GM18858 (cell line): ENCODE results near the gene UPK3A.

ENCODE experiments used
- ATAC-seq: cut with Tn5 transposase; IDR thresholded peaks from one replicate; pipeline ENCODE4 v1.9.1; 2021; ENCODE audit not compliant: unreplicated experiment

Gene UPK3A

GRCh38 chr22:45284705-45285262, at the start of gene UPK3A:
Gene UPK3A, plus strand, starts transcription at chr22:45284949. Its CDS starts 65 bp downstream, at chr22:45285014.
- ATAC-seq: no peak

DNA sequence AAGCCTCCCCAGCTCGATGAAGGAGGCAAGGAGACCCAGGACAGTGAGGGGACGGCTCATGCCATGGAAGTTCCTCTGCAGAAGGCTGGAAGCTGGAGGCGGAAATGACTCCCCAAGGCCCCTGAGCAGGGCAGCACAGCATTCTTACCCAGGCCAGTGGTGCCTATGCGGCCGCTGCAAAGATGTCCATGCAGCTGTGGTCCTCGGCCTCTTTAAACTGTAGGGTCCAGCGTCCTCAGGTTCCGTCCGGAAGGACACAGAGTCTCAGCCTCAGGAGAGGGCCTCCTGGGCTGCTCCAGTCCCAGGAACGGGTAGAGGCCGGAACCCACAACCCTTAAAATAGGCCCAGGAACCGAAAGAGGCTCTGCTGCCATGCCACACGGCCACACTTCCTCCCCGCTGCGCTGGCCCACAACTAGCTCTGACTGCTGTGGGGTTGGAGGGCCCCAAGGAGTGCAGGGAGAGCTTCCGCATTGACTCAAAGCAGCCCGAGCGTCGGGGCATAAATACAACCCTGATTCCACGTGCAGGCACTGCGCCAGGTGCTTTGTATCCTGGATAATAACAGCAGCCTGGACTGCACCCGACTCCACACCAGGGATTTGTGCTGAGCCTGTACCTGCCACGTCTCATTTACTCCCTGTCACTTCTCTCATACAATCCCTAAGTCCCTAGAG, 49.5 kb upstream of the UPK3A start:
- no peak for ATAC-seq

- ATAC-seq: no peak
Measured at GRCh38 chr22:45235851-45236342, 48.9 kb upstream of the UPK3A start.

- no peak for ATAC-seq
Measured at GRCh38 chr22:45237065-45237990, 47.4 kb upstream of the UPK3A start.

DNA sequence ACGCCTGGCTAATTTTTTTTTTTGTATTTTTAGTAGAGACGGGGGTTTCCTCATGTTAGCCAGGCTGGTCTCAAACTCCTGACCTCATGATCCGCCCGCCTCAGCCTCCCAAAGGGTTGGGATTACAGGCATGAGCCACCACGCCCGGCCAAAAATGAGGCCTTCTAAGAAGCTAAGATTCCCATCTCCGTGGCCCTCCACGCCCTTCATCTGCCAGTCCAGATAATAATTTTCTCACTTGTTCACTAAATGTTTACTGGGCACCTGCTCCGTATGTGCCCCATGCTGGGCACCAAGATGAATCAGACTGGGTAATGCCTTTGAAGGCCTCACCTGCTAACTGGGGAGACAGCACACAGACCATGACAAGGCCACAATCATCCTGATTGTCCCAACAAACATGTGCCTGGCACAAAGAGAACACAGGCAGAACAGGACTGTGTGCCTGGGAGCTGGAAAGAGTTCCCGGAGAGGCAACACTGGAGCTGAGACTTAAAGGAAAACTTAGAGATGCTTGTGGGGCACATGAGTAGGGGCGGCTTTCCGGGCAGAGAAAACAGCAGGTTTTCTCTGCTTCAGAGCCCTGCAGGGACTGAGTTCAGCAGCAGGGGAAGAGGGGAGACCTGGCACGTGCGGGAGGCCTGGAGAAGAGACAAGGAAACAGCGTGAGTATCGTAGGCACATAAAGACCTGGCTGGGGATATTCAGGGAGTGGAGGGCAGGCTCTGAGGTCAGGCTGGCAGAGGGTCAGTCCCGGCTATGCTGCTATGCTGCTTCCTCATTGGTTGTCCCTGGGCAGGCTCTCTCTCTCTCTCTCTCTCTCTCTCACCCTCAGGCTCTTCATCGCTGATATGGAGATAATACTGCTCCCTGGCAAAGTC, 46.4 kb upstream of the UPK3A start:
- ATAC-seq: no peak

DNA sequence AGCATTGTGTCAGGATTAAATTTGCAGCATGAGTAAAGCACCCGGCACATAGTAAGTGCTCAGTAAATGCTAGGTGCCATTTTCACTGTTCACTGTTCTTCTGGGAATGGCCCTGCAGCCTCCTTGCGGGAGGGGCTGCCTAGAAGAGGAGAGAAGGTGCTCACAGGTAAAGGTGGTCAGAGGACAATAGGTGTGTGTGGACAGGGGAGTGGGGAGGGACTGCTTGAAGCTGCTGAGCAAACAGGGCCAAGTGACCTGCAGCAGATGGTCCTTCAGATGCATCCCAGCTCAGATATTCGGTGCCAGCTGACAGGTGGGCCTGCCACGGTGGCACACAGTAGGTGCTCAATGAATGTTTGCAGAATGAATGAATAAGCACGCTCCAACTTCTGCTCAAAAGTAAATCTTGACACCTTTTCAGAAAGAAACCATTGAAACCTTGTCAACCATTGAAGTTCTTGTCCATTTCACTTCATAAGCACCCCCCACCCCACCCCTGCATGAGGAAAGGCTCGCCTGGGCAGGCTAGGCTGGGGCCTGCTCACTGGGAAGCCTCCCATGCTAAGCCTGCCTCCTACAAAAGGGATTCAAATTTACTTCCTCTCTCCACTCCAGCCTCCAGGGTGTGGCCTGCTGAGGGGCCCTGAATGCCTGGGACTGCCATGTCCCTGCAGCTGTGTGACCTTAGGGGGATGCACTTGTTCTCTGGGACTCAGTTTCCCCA, 45.6 kb upstream of the UPK3A start:
- ATAC-seq: no peak

GRCh38 chr22:45239681-45240051, 45.1 kb upstream of the UPK3A start:
- no peak for ATAC-seq

GRCh38 chr22:45240104-45240809, 44.5 kb upstream of the UPK3A start:
- no peak for ATAC-seq

DNA sequence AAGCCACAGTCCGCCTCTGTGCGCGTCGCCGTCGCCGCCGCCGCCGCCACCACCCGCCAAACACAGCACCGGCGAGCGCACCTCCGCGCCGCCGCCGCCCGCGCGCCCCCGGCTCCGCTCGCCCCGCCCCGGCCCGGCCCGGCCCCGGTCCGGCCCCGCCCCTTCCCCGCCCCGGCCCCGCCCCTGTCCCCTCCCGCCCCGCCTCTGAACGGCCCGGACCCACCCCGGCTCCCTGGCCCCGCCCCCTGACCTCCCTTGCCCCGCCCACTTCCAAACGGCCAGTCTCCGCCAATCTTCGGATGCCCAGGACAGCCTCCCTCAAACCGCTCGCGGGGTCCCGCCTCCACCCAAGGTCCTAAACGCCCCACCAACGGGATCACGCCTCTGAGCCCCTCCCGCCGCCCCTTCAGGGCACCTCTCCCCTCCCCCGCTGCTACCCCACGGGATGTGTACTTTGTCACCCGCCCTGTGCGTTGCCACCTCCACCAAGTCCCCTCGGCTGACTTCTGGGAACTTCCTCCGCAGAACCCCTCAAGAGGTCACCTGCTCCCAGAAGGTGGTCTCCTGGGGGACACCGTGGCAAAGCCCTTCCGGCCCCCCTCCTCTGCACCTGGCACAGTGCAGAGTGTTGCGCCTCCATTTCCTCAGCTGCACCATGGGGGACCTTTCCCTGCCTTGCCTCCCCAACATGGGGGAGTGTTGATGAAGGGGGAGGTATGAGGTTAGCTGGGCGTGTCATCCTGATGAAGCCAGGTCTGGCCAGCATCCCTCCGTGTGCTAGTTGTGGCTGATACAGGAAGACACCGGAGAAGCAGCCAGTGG, 43.7 kb upstream of the UPK3A start, which contains the start of gene KIAA0930:
TSS of gene KIAA0930 (minus strand) at position 85 of the 822 bp plus-strand sequence. CDS start 191 bp downstream, outside the sequence.
- no peak for ATAC-seq

GRCh38 chr22:45242778-45243191, 42.0 kb upstream of the UPK3A start:
- no peak for ATAC-seq

- ATAC-seq: no peak
Measured at GRCh38 chr22:45244916-45245315, 39.8 kb upstream of the UPK3A start.

GRCh38 chr22:45246060-45246985, 38.4 kb upstream of the UPK3A start:
- no peak for ATAC-seq

- peak; percentile 63 for ATAC-seq
Measured at GRCh38 chr22:45248832-45249561, 35.8 kb upstream of the UPK3A start.

GRCh38 chr22:45251825-45252224, 32.9 kb upstream of the UPK3A start:
- no peak for ATAC-seq

DNA sequence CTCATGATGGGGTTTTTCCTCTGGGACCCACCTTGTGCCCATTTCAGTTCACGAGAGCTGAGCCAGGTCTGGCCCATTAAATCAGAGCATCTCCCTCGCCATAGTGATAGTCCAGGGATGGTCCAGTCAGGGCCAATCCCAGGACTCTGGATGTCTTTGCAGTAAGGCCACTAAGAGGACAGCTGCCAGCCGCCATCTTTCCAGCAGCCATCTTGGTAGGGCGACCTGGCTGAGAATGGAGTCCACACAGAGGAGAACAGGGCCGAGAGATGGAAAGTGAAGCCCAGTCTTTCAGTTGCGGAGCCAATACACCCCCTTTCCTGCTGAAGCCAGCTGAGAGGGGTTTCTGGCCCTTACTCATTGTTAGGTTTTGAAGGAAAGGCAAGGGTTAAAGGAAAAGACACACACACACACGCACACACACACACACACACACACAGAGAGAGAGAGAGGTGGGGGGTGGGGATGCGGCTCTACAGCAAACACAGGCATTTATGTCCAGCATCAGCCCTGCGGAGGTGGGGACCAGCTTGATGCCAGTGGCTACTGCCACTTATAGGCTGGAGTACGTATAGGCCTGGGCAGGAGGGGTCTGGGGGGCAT, 31.6 kb upstream of the UPK3A start:
- no peak for ATAC-seq

DNA sequence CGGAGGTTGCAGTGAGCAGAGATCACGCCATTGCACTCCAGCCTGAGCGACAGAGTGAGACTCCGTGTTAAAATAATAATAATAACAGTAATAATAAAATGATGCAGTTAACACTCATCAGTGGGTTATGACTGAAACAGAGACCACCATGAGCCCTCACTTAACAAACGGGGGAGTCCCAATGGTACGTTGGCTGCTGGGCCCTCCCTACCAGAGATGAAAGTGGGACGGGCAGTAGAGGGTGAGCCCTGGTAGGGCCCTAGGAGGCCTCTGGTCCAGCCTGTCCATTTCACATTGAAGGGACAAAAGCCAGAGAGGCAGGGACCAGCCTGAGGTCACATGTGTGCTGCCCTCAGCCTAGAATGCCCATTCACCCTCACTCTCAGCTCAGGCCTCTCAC, 30.4 kb upstream of the UPK3A start:
- ATAC-seq: no peak
